Prostate gland (tissue), 2 donors: ENCODE measurements around the gene ITGAD. TPM values are rescaled to one million over a fixed set of nuclear protein-coding genes. Genes with fewer than 3 reads are reported as not detected.

Experiments used
- DNase-seq: peaks from one replicate; pipeline ENCODE4 v3.0.0-alpha.2; 2019; ENCODE audit warnings: low spot score
- H3K27ac ChIP-seq, 2 donors: fragments of 200-600 bp; sonication (generic); 2 replicates each; pipeline ENCODE4 v1.5.1; 2017 to 2019
- H3K27me3 ChIP-seq: fragments of 200-600 bp; sonication (generic); replicated peaks from 2 replicates; pipeline ENCODE4 v1.5.1; 2019; ENCODE audit not compliant: insufficient read depth
- H3K36me3 ChIP-seq, 2 donors: fragments of 200-600 bp; sonication (generic); 1 replicate in 1 of 2; 2 replicates in 1 of 2; pipeline versions ENCODE4 v1.5.1 to v1.8.1; 2017 to 2019
- H3K4me1 ChIP-seq: fragments of 200-600 bp; sonication (generic); replicated peaks from 2 replicates; pipeline ENCODE4 v1.5.1; 2019
- H3K4me3 ChIP-seq, 2 donors: fragments of 200-600 bp; sonication (generic); 2 replicates each; pipeline ENCODE4 v1.5.1; 2017 to 2019
- H3K9me3 ChIP-seq: fragments of 200-600 bp; sonication (generic); 2 replicates; pipeline ENCODE4 v1.5.1; 2017
- POLR2A ChIP-seq: fragments of 450-650 bp; IDR thresholded peaks from one replicate; pipeline ENCODE4 v1.6.1; 2016; ENCODE audit warnings: antibody characterized with exemption, mild to moderate bottlenecking
- POLR2AphosphoS5 ChIP-seq: sonication (generic); formaldehyde crosslinking; IDR thresholded peaks from one replicate; pipeline ENCODE4 v1.6.1; 2017; ENCODE audit warnings: antibody characterized with exemption
- WGBS: methylation state at CpG from one replicate; pipeline ENCODE4 v1.1.5; 2018; 5-methylcytosine and 5-hydroxymethylcytosine counted together
- intact Hi-C: fragments of 100-400 bp; cut with DNase I; formaldehyde crosslinking; loops from one replicate; pipeline ENCODE4 v1.14.2; 2022
- total RNA-seq, 2 donors: library from RNA; depleted of rRNA; stranded (reverse); fragments of >200 nt; gene quantifications; one replicate each; pipeline ENCODE4 v1.1.0, GENCODE V29; 2016
- TF ChIP-seq, protein P1 (sequence below), 4 experiments: fragments of 200-600 bp in 2 of 4; fragments of 450-650 bp in 2 of 4; sonication (generic) in 2 of 4; IDR thresholded peaks; 1 replicate in 3 of 4; 2 replicates in 1 of 4; pipeline ENCODE4 v1.5.1; 2016 to 2019; ENCODE audit warnings: antibody characterized with exemption in 4 of 4, mild to moderate bottlenecking in 2 of 4, moderate library complexity in 2 of 4

The ITGAD gene
- not detected for total RNA-seq

GRCh38 chr16:31393056-31393455 lies at the start of gene ITGAD:
ITGAD (plus strand) TSS chr16:31393335; CDS start chr16:31393361, 26 bp downstream.
- H3K36me3 ChIP-seq: no peaks in the 10 kb centered on the region
- no peaks in the 10 kb centered on the region for H3K4me1 ChIP-seq
- 60% methylated on average over 5 of the region's 5 CpGs for WGBS
- no peaks in the 10 kb centered on the region for H3K9me3 ChIP-seq
- TF ChIP-seq POLR2A: no peak
- no peak for TF ChIP-seq POLR2AphosphoS5
- TF ChIP-seq, protein P1, sequence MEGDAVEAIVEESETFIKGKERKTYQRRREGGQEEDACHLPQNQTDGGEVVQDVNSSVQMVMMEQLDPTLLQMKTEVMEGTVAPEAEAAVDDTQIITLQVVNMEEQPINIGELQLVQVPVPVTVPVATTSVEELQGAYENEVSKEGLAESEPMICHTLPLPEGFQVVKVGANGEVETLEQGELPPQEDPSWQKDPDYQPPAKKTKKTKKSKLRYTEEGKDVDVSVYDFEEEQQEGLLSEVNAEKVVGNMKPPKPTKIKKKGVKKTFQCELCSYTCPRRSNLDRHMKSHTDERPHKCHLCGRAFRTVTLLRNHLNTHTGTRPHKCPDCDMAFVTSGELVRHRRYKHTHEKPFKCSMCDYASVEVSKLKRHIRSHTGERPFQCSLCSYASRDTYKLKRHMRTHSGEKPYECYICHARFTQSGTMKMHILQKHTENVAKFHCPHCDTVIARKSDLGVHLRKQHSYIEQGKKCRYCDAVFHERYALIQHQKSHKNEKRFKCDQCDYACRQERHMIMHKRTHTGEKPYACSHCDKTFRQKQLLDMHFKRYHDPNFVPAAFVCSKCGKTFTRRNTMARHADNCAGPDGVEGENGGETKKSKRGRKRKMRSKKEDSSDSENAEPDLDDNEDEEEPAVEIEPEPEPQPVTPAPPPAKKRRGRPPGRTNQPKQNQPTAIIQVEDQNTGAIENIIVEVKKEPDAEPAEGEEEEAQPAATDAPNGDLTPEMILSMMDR (IDR thresholded peaks at IDR 0.05): no peak
- H3K27me3 ChIP-seq: peaks cover 2% of the 10 kb centered on the region
- no peak within 1 kb of the TSS for H3K4me3 ChIP-seq
- no peak within 1 kb of the TSS for H3K27ac ChIP-seq
- DNase-seq: no peak
- intact Hi-C loops: no loop called here

GRCh38 chr16:31344712-31345111 lies 48.4 kb upstream of the ITGAD start:
- Histone ChIP-seq H3K9me3 (no peaks in the 10 kb centered on the region), H3K36me3 (no peaks in the 10 kb centered on the region), H3K4me1 (no peaks in the 10 kb centered on the region), H3K27ac (no peak overlapping the region), H3K4me3 (no peak overlapping the region), H3K27me3 (no peaks in the 10 kb centered on the region)
- WGBS: 76% methylated on average over 9 of the region's 9 CpGs
- TF ChIP-seq POLR2A: no peak
- TF ChIP-seq POLR2AphosphoS5: no peak
- TF ChIP-seq, protein P1 (IDR thresholded peaks at IDR 0.05): no peak
- intact Hi-C loops: no loop called here
- no peak for DNase-seq

DNA sequence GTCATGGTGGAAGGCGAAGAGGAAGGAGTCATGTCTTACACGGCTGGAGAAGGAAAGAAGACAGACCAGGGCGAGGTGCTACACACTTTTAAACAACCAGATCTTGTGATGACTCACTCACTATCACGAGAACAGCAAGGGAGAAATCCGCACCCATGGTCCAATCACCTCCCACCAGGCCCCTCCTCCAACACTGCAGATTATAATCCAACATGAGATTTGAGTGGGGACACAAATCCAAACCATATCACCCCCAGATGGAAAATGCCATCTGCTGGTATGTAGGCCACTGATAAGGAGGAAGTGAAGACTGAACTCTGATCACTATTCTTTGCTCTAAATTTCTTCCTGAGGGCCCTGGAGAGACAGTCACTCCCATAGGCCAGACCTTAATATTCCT lies 45.7 kb upstream of the ITGAD start:
- no peaks in the 10 kb centered on the region for H3K4me1 ChIP-seq
- H3K27ac ChIP-seq: no peak overlapping the region
- WGBS: 79% methylated on average over 5 of the region's 5 CpGs
- no peaks in the 10 kb centered on the region for H3K9me3 ChIP-seq
- H3K27me3 ChIP-seq: peaks cover 2% of the 10 kb centered on the region
- no peak for DNase-seq
- no peak overlapping the region for H3K4me3 ChIP-seq
- TF ChIP-seq POLR2AphosphoS5: no peak
- TF ChIP-seq POLR2A: no peak
- TF ChIP-seq, protein P1 (IDR thresholded peaks at IDR 0.05): no peak
- no peaks in the 10 kb centered on the region for H3K36me3 ChIP-seq
- intact Hi-C loops: no loop called here

DNA sequence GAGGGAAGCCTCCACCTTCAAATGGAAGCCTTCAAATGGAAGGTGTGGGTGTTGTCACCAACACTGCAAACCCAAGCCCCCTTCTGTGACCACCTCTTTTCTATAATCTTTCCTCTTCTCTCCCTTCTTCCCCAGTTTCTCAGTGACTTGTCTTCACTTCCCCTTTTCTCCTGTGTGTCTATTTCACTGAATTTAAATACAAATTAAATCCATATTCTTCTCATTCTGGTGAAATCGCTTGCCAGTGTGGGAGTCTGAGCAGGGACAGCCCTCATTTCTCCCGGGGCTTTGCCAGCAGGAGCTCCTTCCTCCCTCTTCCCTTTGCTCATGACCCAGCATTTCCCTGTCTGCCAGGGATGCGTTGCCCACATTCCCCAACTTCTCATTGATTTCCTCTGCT lies 44.6 kb upstream of the ITGAD start:
- 52% methylated on average over 3 of the region's 3 CpGs for WGBS

More for the DNA sequence above, 44.6 kb upstream of the ITGAD start:
- Histone ChIP-seq H3K4me3 (no peak overlapping the region), H3K36me3 (no peaks in the 10 kb centered on the region), H3K27me3 (peaks cover 2% of the 10 kb centered on the region), H3K4me1 (no peaks in the 10 kb centered on the region), H3K27ac (no peak overlapping the region), H3K9me3 (no peaks in the 10 kb centered on the region)
- no peak for TF ChIP-seq POLR2A
- TF ChIP-seq, protein P1 (IDR thresholded peaks at IDR 0.05): no peak
- TF ChIP-seq POLR2AphosphoS5: no peak
- intact Hi-C loops: no loop called here
- no peak for DNase-seq
